ENCODE data around the gene FN3KRP.
"Not testable (repeated sequence)": the region's sequence is repeated elsewhere in the genome, so short reads cannot be mapped to it uniquely, and the experiment has no call there.

FN3KRP gene

GRCh38 chr17:82709676-82710498 is 6.6 kb upstream of the FN3KRP start:
- no peak for DNase-seq

GRCh38 chr17:82710499-82711232 is 5.8 kb upstream of the FN3KRP start:
- DNase-seq, result no peak

- DNase-seq, result no peak
Observed at GRCh38 chr17:82713071-82713723, 3.3 kb upstream of the FN3KRP start.

GRCh38 chr17:82718986-82719685 is 2.6 kb downstream of the FN3KRP start:
- no peak for DNase-seq

- no peak for DNase-seq
Observed at GRCh38 chr17:82720204-82720603, 3.7 kb downstream of the FN3KRP start.

- DNase-seq, result no peak
Observed at GRCh38 chr17:82722341-82723013, 6.0 kb downstream of the FN3KRP start.

GRCh38 chr17:82723169-82723807 is 6.8 kb downstream of the FN3KRP start:
- DNase-seq, result no peak

GRCh38 chr17:82726427-82726826 is 9.9 kb downstream of the FN3KRP start:
- DNase-seq, result no peak

GRCh38 chr17:82729479-82730260 is 13.2 kb downstream of the FN3KRP start:
- no peak for DNase-seq

GRCh38 chr17:82732118-82732743 is 15.7 kb downstream of the FN3KRP start:
- no peak for DNase-seq

- DNase-seq, result peak; percentile 43
Observed at GRCh38 chr17:82734987-82735866, 18.7 kb downstream of the FN3KRP start, which contains the start of gene FN3K. TSS of gene FN3K (plus strand) at chr17:82735615. CDS start at chr17:82735637, 22 bp downstream.

GRCh38 chr17:82736511-82737185 is 20.1 kb downstream of the FN3KRP start:
- DNase-seq, result no peak

- no peak for DNase-seq
Observed at GRCh38 chr17:82737967-82738877, 21.7 kb downstream of the FN3KRP start.

GRCh38 chr17:82740906-82741759 is 24.6 kb downstream of the FN3KRP start:
- no peak for DNase-seq

- DNase-seq, result no peak
Observed at GRCh38 chr17:82743344-82744219, 27.1 kb downstream of the FN3KRP start.

GRCh38 chr17:82744736-82745135 is 28.2 kb downstream of the FN3KRP start:
- DNase-seq, result not testable (repeated sequence)

Measured in CD4-positive, alpha-beta T cell treated with Interleukin-12 subunit alpha and Interleukin-12 subunit beta, for 1 hour (primary cell).